Dermis microvascular lymphatic vessel endothelial cell (primary cell): ENCODE data around the gene GSTM2. TPM values are rescaled to one million over a fixed set of nuclear protein-coding genes. Genes with fewer than 3 reads are reported as not detected.

ENCODE experiments used
- DNase-seq, 2 donors: peaks; one replicate each; pipeline versions ENCODE4 v3.0.0 to v3.0.0-alpha.2; 2010; ENCODE audit warnings: low read depth in 2 of 2
- total RNA-seq: library from RNA; depleted of rRNA; stranded (reverse); fragments of >200 nt; gene quantifications from 2 replicates; pipeline ENCODE4 v1.2.1, GENCODE V29; 2014

Gene GSTM2
- total RNA-seq, 1 donor from 2014 or later = 1.3 TPM

- DNase-seq = no peak
These were observed 38.4 kb upstream of the GSTM2 start for GRCh38 chr1:109629372-109630030.

DNA sequence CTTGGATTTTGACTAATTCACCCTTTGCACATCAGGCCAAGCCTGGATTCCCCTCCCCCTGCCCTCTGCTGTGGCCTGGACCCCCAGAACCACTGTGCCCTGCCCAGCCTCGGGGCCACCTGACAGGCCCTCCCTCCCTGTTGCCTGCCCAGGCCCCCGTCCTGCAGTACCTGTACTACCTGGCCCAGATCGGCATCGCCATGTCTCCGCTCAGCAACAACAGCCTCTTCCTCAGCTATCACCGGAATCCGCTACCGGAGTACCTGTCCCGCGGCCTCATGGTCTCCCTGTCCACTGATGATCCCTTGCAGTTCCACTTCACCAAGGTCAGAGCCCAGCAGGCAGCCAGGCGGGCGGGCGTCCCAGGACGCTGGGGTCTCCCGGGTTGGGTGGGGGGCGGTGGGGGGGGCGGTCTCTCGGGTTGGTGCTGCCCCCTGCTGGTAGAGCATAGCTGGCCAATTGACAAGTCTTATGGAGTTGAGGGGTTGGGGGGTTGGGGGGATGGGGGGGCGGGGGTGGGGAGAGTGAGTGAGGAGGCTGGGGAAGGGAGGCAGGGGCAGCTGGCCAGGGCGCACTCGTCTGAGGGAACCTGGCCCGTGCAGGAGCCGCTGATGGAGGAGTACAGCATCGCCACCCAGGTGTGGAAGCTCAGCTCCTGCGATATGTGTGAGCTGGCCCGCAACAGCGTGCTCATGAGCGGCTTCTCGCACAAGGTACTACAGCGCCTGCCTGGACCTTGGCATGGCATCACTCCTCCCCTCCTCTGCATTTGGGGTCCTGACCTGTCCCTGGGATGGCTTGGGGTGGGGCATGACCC, 37.6 kb upstream of the GSTM2 start:
- DNase-seq = no peak

GRCh38 chr1:109630898-109631512, 36.9 kb upstream of the GSTM2 start:
- no peak for DNase-seq

- DNase-seq = no peak
These were observed 36.0 kb upstream of the GSTM2 start for GRCh38 chr1:109631513-109632505.

GRCh38 chr1:109632671-109633346, 35.0 kb upstream of the GSTM2 start:
- no peak for DNase-seq

DNA sequence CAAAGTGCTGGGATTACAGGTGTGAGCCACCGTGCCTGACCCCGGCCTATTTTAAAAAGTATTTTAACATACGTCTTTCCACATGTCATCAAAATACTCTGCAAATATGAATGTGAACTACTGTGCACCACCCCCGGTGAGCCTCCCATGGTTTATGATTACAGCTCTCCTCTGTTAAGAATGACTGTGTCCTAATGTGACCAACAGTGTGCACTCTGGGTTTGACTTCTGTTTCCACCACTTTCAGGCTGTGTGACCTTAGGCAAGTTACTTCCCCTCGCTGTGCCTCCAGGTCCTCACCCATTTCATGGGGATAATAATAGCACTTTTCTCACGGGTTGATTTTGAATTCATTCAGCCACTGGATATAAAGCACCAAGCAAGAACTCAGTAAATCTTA, 33.6 kb upstream of the GSTM2 start:
- DNase-seq = no peak

- DNase-seq = no peak
These were observed 32.8 kb upstream of the GSTM2 start for GRCh38 chr1:109634771-109635750.

- DNase-seq = no peak
These were observed 32.0 kb upstream of the GSTM2 start for GRCh38 chr1:109635862-109636200.

- no peak for DNase-seq
These were observed 31.5 kb upstream of the GSTM2 start for GRCh38 chr1:109636201-109636952.

GRCh38 chr1:109637446-109637845, 30.4 kb upstream of the GSTM2 start:
- no peak for DNase-seq

DNA sequence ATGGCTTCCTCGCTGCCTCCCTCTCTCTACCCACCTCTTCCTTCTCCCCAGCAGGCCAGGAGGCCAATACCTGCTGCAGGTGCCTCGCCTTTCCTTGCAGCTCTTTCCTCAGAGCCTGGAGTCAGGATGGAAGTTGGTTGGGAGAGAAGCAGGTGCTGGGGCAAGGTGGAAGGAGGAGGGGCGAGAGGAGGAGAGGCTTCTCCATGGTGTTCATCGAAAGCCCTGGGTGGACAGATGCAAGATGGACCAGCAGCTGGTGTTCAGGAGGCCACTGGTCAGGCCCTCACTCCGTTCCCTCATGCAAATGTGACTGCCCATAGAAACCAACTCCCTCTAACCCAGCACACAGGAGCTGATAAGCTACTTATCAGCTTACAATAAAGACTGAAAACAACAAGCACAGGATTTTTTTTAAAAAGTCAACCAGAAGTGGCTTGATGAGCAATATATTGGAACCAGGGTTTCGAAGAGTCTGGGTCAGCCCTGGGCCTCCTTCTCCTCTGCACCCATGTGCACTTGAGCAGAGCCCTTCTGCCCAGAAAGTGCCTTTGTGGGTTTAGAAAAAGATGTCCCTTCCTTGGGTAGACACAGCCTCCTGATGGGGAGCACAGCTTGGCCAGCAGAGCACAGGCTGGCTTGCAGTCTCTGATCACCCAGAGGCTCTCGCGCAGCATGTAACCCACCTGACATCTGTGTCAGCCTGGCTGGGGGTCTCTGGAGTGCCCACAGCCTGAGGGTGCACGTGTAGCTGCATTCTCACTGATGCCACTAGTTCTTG, 28.6 kb upstream of the GSTM2 start:
- no peak for DNase-seq

DNA sequence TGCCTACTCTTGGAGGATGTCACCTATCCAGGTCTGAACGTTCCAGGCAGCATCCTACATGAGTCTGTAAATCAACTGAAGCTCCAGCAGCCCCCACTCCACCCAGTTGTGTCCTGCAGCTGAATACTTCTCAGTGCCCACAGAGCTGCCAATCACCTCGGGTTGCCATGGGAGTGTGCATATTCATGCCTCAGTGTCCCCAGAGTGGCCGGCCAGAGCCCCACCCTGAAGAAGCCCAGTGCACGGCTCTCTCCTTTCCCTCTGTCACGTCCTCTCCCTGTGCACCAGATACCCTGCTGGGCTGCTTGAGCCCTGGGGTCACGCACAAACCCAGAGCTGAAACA, 28.0 kb upstream of the GSTM2 start:
- DNase-seq = no peak

DNA sequence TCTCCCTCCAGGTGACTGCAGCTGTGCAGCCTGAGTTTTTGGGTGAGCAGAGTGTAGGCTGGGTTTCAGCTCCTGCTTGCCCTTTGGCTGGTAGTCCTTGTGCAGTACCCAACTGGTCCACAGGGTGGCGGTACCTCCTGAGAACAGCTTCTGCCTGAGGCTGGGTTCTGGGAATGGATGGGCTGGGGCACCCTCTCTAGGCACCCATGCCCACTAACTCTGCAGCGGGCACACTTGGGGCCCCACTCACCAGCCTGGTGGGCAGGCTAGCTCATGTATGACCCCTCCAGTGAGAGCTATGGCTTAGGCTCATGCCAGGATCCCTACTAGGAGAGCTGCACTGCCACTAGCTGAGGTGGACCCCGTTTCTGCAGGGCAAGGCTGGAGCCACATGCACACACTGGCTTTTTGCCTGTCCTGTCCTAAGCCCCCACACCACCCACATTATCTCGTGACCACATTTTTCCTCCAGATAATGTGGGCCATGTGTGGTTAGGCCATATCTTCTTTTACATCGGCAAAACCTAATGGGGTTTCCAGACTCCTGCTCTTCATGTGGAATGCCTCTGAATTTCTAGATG, 27.5 kb upstream of the GSTM2 start:
- peak; percentile 43 to 58 for DNase-seq

- DNase-seq = no peak
These were observed 26.6 kb upstream of the GSTM2 start for GRCh38 chr1:109641078-109641740.

- DNase-seq = no peak
These were observed 26.0 kb upstream of the GSTM2 start for GRCh38 chr1:109641861-109642260.

DNA sequence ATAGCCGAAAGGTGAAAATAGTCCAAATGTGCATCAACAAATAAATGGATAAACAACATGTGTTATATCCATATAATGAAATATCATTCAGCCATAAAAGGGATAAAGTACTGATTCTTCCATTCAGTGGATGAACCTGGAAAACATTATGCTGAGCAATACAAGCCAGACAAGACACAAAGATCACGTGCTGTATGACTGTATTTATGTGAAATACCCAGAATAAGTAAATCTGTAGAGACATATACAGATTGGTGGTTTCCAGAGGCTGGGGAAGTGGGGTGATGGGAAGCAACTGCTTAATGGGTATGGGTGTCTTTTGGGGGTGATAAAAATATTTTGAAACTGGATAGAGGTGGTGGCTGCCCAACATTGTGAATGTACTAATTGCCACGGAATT, 25.2 kb upstream of the GSTM2 start:
- no peak for DNase-seq
